ENCODE data around the gene C19orf12.

Gene C19orf12

DNA sequence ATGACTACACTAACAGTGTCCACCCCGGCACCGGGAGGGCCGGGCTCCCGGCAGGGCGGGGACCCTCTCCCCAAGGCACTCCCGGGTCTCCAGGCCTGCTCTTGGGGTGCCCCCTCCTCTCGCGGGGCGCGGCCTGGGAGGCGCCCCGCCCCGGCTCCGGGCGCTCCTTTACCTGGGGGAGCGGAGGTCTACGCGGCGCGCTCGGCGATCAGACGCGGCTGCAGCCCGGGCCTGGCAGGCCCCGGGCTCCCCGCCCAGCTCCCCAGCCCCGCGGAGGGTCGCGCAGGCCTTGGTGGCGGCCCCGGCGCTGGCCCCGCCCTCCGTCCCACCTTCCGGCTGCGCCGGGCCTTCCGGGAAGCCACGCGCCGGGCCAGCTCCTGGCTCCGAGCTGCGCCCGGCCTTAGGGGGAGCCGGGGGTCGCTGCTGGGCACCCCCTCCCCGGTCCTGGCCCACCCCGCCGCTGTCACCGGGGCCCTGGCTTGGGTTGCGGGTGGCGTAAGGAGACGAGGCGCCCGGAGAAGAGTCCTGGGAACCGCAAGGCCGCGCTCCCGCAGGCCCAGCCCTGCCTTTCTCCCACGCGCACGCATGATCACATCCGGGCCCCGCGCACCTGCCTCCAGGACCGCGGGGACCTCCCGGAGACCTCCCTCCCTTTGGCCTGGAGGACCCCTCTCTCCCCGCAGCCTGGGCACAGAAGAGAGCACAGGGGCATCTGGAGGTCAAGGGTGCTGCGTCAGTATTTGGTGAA lies at the start of gene C19orf12:
TSS of gene C19orf12 (minus strand) at position 309 of the 748 bp plus-strand sequence. CDS start 6,848 bp downstream, outside the sequence.
- DNase-seq (ENCODE audit: extremely low spot score) = peak; percentile 81
- TF ChIP-seq, protein P1, sequence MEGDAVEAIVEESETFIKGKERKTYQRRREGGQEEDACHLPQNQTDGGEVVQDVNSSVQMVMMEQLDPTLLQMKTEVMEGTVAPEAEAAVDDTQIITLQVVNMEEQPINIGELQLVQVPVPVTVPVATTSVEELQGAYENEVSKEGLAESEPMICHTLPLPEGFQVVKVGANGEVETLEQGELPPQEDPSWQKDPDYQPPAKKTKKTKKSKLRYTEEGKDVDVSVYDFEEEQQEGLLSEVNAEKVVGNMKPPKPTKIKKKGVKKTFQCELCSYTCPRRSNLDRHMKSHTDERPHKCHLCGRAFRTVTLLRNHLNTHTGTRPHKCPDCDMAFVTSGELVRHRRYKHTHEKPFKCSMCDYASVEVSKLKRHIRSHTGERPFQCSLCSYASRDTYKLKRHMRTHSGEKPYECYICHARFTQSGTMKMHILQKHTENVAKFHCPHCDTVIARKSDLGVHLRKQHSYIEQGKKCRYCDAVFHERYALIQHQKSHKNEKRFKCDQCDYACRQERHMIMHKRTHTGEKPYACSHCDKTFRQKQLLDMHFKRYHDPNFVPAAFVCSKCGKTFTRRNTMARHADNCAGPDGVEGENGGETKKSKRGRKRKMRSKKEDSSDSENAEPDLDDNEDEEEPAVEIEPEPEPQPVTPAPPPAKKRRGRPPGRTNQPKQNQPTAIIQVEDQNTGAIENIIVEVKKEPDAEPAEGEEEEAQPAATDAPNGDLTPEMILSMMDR (IDR thresholded peaks at IDR 0.05; ENCODE audit: control extremely low read depth, extremely low read depth, low read depth, missing control alignments) = no peak
- POLR2A ChIA-PET = interaction anchor here (1.1 to 1.4 kb wide), 2 partner anchors 43 to 109 kb away, joined by 4 read pairs; partner anchors contain the start of gene POP4
- CTCF ChIA-PET = interaction anchor here (1.3 to 7.9 kb wide), 11 partner anchors 9 to 108 kb away, joined by 4 to 115 read pairs (median 29); partner anchors contain the start of genes PLEKHF1 and POP4

DNA sequence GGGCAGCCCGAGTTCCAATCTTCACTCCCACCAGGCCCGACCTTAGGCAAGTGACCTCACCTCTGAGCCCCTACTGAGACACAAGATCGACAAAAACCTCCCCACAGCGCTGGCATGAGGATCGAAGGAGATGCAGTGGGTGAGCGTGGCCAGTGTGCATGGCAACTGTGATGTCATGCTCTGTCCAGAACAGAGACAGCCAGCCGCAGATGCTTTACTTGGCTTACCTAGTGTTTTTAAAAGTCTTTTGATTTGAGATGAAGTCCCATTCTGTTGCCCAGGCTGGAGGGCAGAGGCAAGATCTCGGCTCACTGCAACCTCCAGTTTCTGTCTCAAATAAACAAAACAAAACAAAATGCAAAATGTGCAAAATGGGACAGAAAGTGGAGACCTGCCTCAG lies 49.3 kb upstream of the C19orf12 start:
- CTCF ChIA-PET = no interaction called here
- POLR2A ChIA-PET = no interaction called here
- TF ChIP-seq, protein P1 (IDR thresholded peaks at IDR 0.05; ENCODE audit: control extremely low read depth, extremely low read depth, low read depth, missing control alignments) = no peak
- DNase-seq (ENCODE audit: extremely low spot score) = no peak

DNA sequence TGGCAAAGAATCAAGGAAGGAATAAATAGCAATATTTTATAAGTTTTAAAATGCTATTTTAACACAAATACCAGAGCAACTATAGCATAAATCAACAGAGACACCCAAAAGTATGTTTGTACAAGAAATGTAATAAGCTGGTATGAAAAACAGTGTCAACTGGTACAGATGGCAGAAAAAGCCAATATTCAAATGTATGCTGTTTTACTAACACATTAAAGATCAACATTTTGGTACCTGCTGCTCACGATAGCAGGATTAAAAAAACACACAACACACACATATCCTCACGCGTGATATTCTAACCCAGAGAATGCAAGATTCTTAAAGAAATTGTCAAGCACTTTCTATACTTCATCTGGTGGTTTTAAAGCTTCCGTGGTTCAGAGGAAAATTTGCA lies 48.1 kb upstream of the C19orf12 start:
- no peak for DNase-seq (ENCODE audit: extremely low spot score)
- TF ChIP-seq, protein P1 (IDR thresholded peaks at IDR 0.05; ENCODE audit: control extremely low read depth, extremely low read depth, low read depth, missing control alignments) = no peak
- CTCF ChIA-PET = interaction anchor here (0.7 to 5.1 kb wide), 2 partner anchors 9 to 108 kb away, joined by 3 to 80 read pairs; no protein-coding TSS in a partner anchor
- POLR2A ChIA-PET = no interaction called here

DNA sequence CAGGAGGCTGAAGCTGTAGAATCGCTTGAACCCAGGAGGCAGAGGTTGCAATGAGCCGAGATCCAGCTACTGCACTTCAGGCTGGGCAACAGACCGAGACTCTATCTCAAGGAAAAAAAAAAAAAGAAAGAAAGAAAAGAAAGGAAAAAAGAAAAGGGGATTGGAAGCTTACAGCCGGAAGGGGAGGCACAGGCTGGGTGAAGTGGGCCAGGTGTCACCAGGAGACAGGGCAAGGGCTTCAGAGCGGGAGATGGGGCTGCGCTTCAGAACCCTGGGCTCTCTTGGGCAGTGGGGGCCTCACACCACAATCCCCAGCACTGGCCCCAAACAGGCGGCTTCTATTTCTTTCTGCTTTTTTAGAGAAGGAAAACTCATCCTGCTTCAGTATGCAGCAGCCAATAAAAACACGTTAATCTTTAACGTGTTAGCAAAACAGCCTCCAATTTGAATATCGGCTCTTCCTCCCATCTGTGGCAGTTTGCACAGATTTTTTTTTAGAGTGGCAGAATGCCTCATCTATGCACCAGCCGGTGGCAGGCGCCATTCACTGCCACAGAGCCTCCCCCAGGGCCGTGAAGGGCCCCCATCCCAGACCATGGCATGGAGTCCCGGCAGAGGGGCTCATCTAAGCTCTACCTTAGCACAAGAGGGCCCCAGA lies 46.6 kb upstream of the C19orf12 start:
- no peak for DNase-seq (ENCODE audit: extremely low spot score)
- POLR2A ChIA-PET = no interaction called here
- TF ChIP-seq, protein P1 (IDR thresholded peaks at IDR 0.05; ENCODE audit: control extremely low read depth, extremely low read depth, low read depth, missing control alignments) = no peak
- CTCF ChIA-PET = interaction anchor here (0.9 to 5.1 kb wide), 10 partner anchors 9 to 151 kb away, joined by 3 to 80 read pairs (median 12); no protein-coding TSS in a partner anchor

DNA sequence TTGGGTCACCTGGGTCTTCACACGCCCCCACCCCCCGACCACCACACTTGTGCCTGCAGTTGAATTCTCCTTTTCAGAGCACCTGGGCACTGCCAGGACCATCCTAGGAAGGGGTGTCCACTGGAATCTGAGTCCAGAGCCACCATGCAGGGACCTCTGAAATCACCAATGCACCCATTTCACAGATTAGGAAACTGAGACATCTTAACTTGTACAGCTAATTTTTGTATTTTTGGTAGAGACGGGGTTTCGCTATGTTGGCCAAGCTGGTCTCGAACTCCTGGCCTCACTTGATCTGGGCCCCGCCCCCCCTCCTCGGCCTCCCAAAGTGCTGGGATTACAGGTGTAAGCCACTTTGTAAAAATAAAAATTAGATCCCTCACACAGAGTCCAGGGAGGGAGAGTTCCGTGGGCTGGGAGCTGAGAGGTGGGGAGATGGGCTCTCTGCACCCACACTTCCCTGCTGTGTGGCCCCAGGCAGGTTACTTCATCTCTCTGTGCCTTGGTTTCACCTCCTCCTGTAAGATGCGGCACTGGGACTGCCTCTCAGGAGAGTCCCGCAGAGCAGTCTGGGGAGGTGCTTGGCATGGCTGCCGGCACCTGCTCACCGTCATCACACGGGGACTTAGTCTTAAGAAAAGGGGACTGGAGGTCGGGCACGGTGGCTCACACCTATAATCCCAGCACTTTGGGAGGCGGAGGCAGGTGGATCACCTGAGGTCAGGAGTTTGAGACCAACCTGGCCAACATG lies 45.9 kb upstream of the C19orf12 start:
- POLR2A ChIA-PET = no interaction called here
- CTCF ChIA-PET = interaction anchor here (0.7 to 5.1 kb wide), 23 partner anchors 9 to 194 kb away, joined by 3 to 80 read pairs (median 7); partner anchors contain the start of gene PLEKHF1
- no peak for DNase-seq (ENCODE audit: extremely low spot score)
- TF ChIP-seq, protein P1 (IDR thresholded peaks at IDR 0.05; ENCODE audit: control extremely low read depth, extremely low read depth, low read depth, missing control alignments) = no peak

DNA sequence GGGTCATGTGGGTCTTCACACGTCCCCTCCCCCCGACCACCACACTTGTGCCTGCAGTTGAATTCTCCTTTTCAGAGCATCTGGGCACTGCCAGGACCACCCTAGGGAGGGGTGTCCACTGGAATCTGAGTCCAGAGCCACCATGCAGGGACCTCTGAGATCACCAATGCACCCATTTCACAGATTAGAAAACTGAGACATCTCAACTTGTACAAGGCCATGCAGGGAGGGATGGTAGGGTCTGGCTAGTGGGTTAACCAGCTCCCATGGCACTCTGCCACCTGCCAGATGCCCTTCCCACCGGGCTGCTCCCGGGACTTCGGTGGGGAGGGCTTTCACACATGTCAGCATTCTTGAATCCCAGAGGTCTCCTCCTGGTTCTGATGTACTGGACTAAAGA lies 44.3 kb upstream of the C19orf12 start:
- CTCF ChIA-PET = interaction anchor here (0.6 to 5.1 kb wide), 44 partner anchors 9 to 903 kb away, joined by 3 to 80 read pairs (median 5); partner anchors contain the start of gene URI1
- DNase-seq (ENCODE audit: extremely low spot score) = no peak

More for the DNA sequence above, 44.3 kb upstream of the C19orf12 start:
- TF ChIP-seq, protein P1 (IDR thresholded peaks at IDR 0.05; ENCODE audit: control extremely low read depth, extremely low read depth, low read depth, missing control alignments) = no peak
- POLR2A ChIA-PET = no interaction called here

Measured in GM10248 (cell line).